HepG2 (cell line): ENCODE data around the gene KIF1C. TPM values are rescaled to one million over a fixed set of nuclear protein-coding genes. Genes with fewer than 3 reads are reported as not detected.

Experiments
- CHD2 ChIP-seq: IDR thresholded peaks from 2 replicates; pipeline ENCODE4 v1.6.1; 2011; ENCODE audit warnings: low read depth, low read length, improper control_type of control experiment
- MAFG ChIP-seq: sonication (generic); formaldehyde crosslinking; IDR thresholded peaks from 2 replicates; pipeline ENCODE4 v1.5.1; 2020; ENCODE audit warnings: mild to moderate bottlenecking, missing genetic modification reagents
- PHB2 ChIP-seq: fragments of 450-650 bp; IDR thresholded peaks from 2 replicates; pipeline ENCODE4 v1.6.1; 2018; ENCODE audit not compliant: partially characterized antibody
- TIGD3 ChIP-seq: sonication (generic); formaldehyde crosslinking; IDR thresholded peaks from 2 replicates; pipeline ENCODE4 v1.5.1; 2020; ENCODE audit warnings: mild to moderate bottlenecking, missing genetic modification reagents, borderline replicate concordance
- TRAFD1 ChIP-seq: sonication (generic); formaldehyde crosslinking; IDR thresholded peaks from 2 replicates; pipeline ENCODE4 v1.5.1; 2020; ENCODE audit warnings: missing genetic modification reagents, mild to moderate bottlenecking, borderline replicate concordance
- ZNF30 ChIP-seq: sonication (generic); formaldehyde crosslinking; IDR thresholded peaks from 2 replicates; pipeline ENCODE4 v1.5.0; 2020; ENCODE audit warnings: mild to moderate bottlenecking, missing genetic modification reagents
- ZNF512B ChIP-seq: sonication (generic); formaldehyde crosslinking; IDR thresholded peaks from 2 replicates; pipeline ENCODE4 v1.5.1; 2020; ENCODE audit warnings: missing genetic modification reagents, mild to moderate bottlenecking, borderline replicate concordance
- polyA plus RNA-seq, 8 experiments: library from polyadenylated mRNA; depleted of rRNA in 3 of 8; stranded (reverse) in 7 of 8; unstranded in 1 of 8; fragments of >200 nt; fragmentation: Illumina TruSeq in 4 of 8; extraction: Trizol in 4 of 8; gene quantifications; 2 replicates each; pipeline versions ENCODE4 v1.2.1 to v1.2.3, GENCODE V29; 2011 to 2016; ENCODE audit warnings: low read depth in 4 of 8, missing spikeins in 1 of 8, mixed read lengths in 1 of 8; ENCODE audit not compliant: insufficient read depth in 1 of 8
- total RNA-seq, 5 experiments: library from RNA; depleted of rRNA; stranded (reverse); fragments of >200 nt; fragmentation: Illumina TruSeq; extraction: Trizol; gene quantifications; 2 replicates each; pipeline ENCODE4 v1.2.3, GENCODE V29; 2016; ENCODE audit warnings: low read depth in 1 of 5

Gene KIF1C
- total and polyA plus RNA-seq, 2 of the 13 experiments (the other 11 are each of a cell fraction or from before 2014, with no cell fraction given), result 70.0 to 104 TPM

GRCh38 chr17:4998027-4998731 lies 429 bp downstream of the KIF1C start (continued):
- TF ChIP-seq TRAFD1 (no peak), ZNF512B (CRISPR knock-in tag) (no peak), MAFG (CRISPR knock-in tag) (no peak), ZNF30 (no peak), CHD2 (no peak), TIGD3 (CRISPR knock-in tag) (no peak), PHB2 (no peak)
- TF ChIP-seq, all 625 proteins: peak for 34
